Body of pancreas (tissue), 4 donors: ENCODE data around the gene MUC12.

Source experiments
- POLR2A ChIP-seq, 3 donors: fragments of 450-650 bp; IDR thresholded peaks; one replicate each; pipeline ENCODE4 v1.6.1; 2016; ENCODE audit warnings: antibody characterized with exemption in 3 of 3, mild to moderate bottlenecking in 2 of 3
- TF ChIP-seq, protein P1 (sequence below), 7 experiments: fragments of 450-650 bp in 4 of 7; fragments of 200-600 bp in 3 of 7; sonication (generic) in 3 of 7; IDR thresholded peaks; one replicate each; pipeline ENCODE4 v1.5.1; 2016 to 2019; ENCODE audit warnings: antibody characterized with exemption in 7 of 7

DNA sequence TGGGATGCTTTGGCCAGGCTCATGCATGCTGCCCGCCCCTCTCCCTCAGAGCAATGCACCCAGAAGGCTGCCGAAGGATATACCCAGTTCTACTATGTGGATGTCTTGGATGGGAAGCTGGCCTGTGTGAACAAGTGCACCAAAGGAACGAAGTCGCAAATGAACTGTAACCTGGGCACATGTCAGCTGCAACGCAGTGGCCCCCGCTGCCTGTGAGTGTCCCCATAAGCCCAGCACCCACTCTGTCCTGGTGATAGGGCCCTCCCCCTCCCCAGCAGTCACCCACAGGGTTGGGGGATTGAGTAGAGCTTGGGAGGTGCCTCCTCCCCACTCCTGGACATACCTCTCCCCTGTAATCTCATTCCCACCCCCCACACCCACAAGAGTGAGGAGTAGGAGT is 43.6 kb downstream of the MUC12 start:
- no peak for TF ChIP-seq POLR2A (IDR thresholded peaks at IDR 0.05)
- TF ChIP-seq, protein P1, sequence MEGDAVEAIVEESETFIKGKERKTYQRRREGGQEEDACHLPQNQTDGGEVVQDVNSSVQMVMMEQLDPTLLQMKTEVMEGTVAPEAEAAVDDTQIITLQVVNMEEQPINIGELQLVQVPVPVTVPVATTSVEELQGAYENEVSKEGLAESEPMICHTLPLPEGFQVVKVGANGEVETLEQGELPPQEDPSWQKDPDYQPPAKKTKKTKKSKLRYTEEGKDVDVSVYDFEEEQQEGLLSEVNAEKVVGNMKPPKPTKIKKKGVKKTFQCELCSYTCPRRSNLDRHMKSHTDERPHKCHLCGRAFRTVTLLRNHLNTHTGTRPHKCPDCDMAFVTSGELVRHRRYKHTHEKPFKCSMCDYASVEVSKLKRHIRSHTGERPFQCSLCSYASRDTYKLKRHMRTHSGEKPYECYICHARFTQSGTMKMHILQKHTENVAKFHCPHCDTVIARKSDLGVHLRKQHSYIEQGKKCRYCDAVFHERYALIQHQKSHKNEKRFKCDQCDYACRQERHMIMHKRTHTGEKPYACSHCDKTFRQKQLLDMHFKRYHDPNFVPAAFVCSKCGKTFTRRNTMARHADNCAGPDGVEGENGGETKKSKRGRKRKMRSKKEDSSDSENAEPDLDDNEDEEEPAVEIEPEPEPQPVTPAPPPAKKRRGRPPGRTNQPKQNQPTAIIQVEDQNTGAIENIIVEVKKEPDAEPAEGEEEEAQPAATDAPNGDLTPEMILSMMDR (IDR thresholded peaks at IDR 0.05) = no peak
